Lower leg skin (tissue), 4 donors: Measurements from ENCODE around the gene BMP2. TPM values are rescaled to one million over a fixed set of nuclear protein-coding genes. Genes with fewer than 3 reads are reported as not detected.
A peak's percentile ranks its signal among the peaks of the same experiment; 100 is the strongest.

Source experiments
- DNase-seq, 2 donors: peaks; one replicate each; pipeline ENCODE4 v3.0.0-alpha.2; 2019; ENCODE audit warnings: low spot score in 2 of 2
- H3K4me3 ChIP-seq: fragments of 200-600 bp; sonication (generic); 2 replicates; pipeline ENCODE4 v1.5.1; 2017; ENCODE audit warnings: mild to moderate bottlenecking, low read depth; ENCODE audit not compliant: poor library complexity, severe bottlenecking
- CTCF ChIP-seq, 3 donors: fragments of 450-650 bp; IDR thresholded peaks; one replicate each; pipeline ENCODE4 v1.5.1; 2016; ENCODE audit warnings: antibody characterized with exemption in 3 of 3, mild to moderate bottlenecking in 3 of 3, moderate library complexity in 2 of 3
- POLR2A ChIP-seq, 2 donors: fragments of 450-650 bp; IDR thresholded peaks; one replicate each; pipeline ENCODE4 v1.6.1; 2016 to 2017; ENCODE audit warnings: antibody characterized with exemption in 2 of 2, mild to moderate bottlenecking in 1 of 2, moderate library complexity in 1 of 2
- WGBS, 2 donors: methylation state at CpG; one replicate each; pipeline ENCODE4 v1.1.5; 2018; 5-methylcytosine and 5-hydroxymethylcytosine counted together
- intact Hi-C: fragments of 100-400 bp; cut with DNase I; formaldehyde crosslinking; loops from one replicate; pipeline ENCODE4 v1.15.0; 2023; ENCODE audit warnings: low total_unique reads
- total RNA-seq, 4 donors: library from RNA; depleted of rRNA; stranded (reverse); fragments of >200 nt; gene quantifications; one replicate each; pipeline ENCODE4 v1.1.0, GENCODE V29; 2016

BMP2 gene
- total RNA-seq, 4 donors from 2014 or later: 21.0 to 42.8 (median 23.7) TPM

GRCh38 chr20:6732001-6732447 is 35.5 kb upstream of the BMP2 start:
- intact Hi-C loops: no loop called here
- DNase-seq: peak; percentile 29 to 86
- H3K4me3 ChIP-seq: no peak overlapping the region
- TF ChIP-seq POLR2A (IDR thresholded peaks at IDR 0.05) (no peak), CTCF (IDR thresholded peaks at IDR 0.05) (no peak)
- WGBS, 2 donors: 61% methylated on average over 3 of the region's 3 CpGs

- intact Hi-C loops: no loop called here
- H3K4me3 ChIP-seq: no peak overlapping the region
- TF ChIP-seq CTCF (IDR thresholded peaks at IDR 0.05): no peak
- no peak for TF ChIP-seq POLR2A (IDR thresholded peaks at IDR 0.05)
- 88 to 92% methylated on average over 6 of the region's 6 CpGs for WGBS, 2 donors
- DNase-seq: no peak
Measured at GRCh38 chr20:6732851-6733250, 34.6 kb upstream of the BMP2 start.

- intact Hi-C loops: no loop called here
- WGBS, 2 donors: 95 to 96% methylated on average over 1 of the region's 1 CpG
- no peak overlapping the region for H3K4me3 ChIP-seq
- DNase-seq: no peak
- no peak for TF ChIP-seq CTCF (IDR thresholded peaks at IDR 0.05)
- no peak for TF ChIP-seq POLR2A (IDR thresholded peaks at IDR 0.05)
Measured at GRCh38 chr20:6733965-6734364, 33.5 kb upstream of the BMP2 start.

GRCh38 chr20:6735942-6736845 is 31.3 kb upstream of the BMP2 start:
- no peak for DNase-seq
- H3K4me3 ChIP-seq: no peak overlapping the region
- TF ChIP-seq CTCF (IDR thresholded peaks at IDR 0.05) (no peak), POLR2A (IDR thresholded peaks at IDR 0.05) (no peak)
- intact Hi-C loops: no loop called here
- 57 to 58% methylated on average over 8 of the region's 8 CpGs for WGBS, 2 donors

- no peak for DNase-seq
- WGBS, 2 donors: 50 to 53% methylated on average over 1 of the region's 1 CpG
- TF ChIP-seq POLR2A (IDR thresholded peaks at IDR 0.05): no peak
- no peak for TF ChIP-seq CTCF (IDR thresholded peaks at IDR 0.05)
- intact Hi-C loops: no loop called here
- no peak overlapping the region for H3K4me3 ChIP-seq
Measured at GRCh38 chr20:6739406-6739805, 28.1 kb upstream of the BMP2 start.
